NB4 (cell line): ENCODE results near the gene MISP.

Experiments used
- CTCF ChIP-seq: IDR thresholded peaks from one replicate; pipeline ENCODE4 v1.5.1; 2012; ENCODE audit warnings: low read depth, low read length
- MAX ChIP-seq: IDR thresholded peaks from 2 replicates; pipeline ENCODE4 v1.6.1; 2011; ENCODE audit warnings: low read depth, low read length

GRCh38 chr19:763181-763580 is 12.3 kb downstream of the MISP start:
- TF ChIP-seq CTCF (no peak), MAX (no peak)
